Smooth muscle cell (in vitro differentiated cells): ENCODE measurements around the gene BTG2. TPM values are rescaled to one million over a fixed set of nuclear protein-coding genes. Genes with fewer than 3 reads are reported as not detected.

Experiments used
- DNase-seq: peaks from one replicate; lab custom pipeline; 2025; ENCODE audit not compliant: unreplicated experiment; lab: John Stamatoyannopoulos, UW
- H2AFZ ChIP-seq: fragments of 200-600 bp; sonication (generic); 2 replicates; pipeline ENCODE4 v1.6.0; 2016; ENCODE audit warnings: antibody characterized with exemption, low read depth, mild to moderate bottlenecking
- H3F3A ChIP-seq: fragments of 200-600 bp; sonication (generic); 2 replicates; pipeline ENCODE4 v1.6.0; 2017; ENCODE audit warnings: antibody characterized with exemption, low read depth
- H3K27ac ChIP-seq: fragments of 200-600 bp; sonication (generic); 2 replicates; pipeline ENCODE4 v1.5.1; 2016; ENCODE audit warnings: low read depth, mild to moderate bottlenecking
- H3K27me3 ChIP-seq: fragments of 200-600 bp; sonication (generic); 2 replicates; pipeline ENCODE4 v1.6.1; 2016; ENCODE audit warnings: low read depth, mild to moderate bottlenecking
- H3K36me3 ChIP-seq: fragments of 200-600 bp; sonication (generic); 2 replicates; pipeline ENCODE4 v1.5.1; 2016; ENCODE audit warnings: low read depth
- H3K4me1 ChIP-seq: fragments of 200-600 bp; sonication (generic); 2 replicates; pipeline ENCODE4 v1.5.1; 2016; ENCODE audit warnings: low read depth
- H3K4me2 ChIP-seq: fragments of 200-600 bp; sonication (generic); 2 replicates; pipeline ENCODE4 v1.6.0; 2016; ENCODE audit warnings: mild to moderate bottlenecking
- H3K4me3 ChIP-seq: fragments of 200-600 bp; sonication (generic); 2 replicates; pipeline ENCODE4 v1.5.1; 2016; ENCODE audit warnings: mild to moderate bottlenecking
- H3K79me2 ChIP-seq: fragments of 200-600 bp; sonication (generic); 2 replicates; pipeline ENCODE4 v1.6.0; 2016; ENCODE audit warnings: low read depth, mild to moderate bottlenecking
- H3K9ac ChIP-seq: fragments of 200-600 bp; sonication (generic); 2 replicates; pipeline ENCODE4 v1.6.0; 2016; ENCODE audit warnings: low read depth
- H3K9me3 ChIP-seq: fragments of 200-600 bp; sonication (generic); replicated peaks from 2 replicates; pipeline ENCODE4 v1.5.1; 2016; ENCODE audit warnings: low read depth
- H4K20me1 ChIP-seq: fragments of 200-600 bp; sonication (generic); 2 replicates; pipeline ENCODE4 v1.6.0; 2016; ENCODE audit warnings: low read depth
- WGBS: methylation state at CpG from one replicate; pipeline ENCODE4 v1.1.7; 2016; ENCODE audit warnings: low lambda C conversion rate; 5-methylcytosine and 5-hydroxymethylcytosine counted together
- polyA plus RNA-seq: library from polyadenylated mRNA; unstranded; fragments of >200 nt; fragmentation: Nextera tagmentation; extraction: Ambion mirVana; gene quantifications from 2 replicates; pipeline ENCODE4 v1.2.1, GENCODE V29; 2016
- total RNA-seq: library from RNA; depleted of rRNA; stranded (reverse); fragments of >200 nt; gene quantifications from 2 replicates; pipeline ENCODE4 v1.2.3, GENCODE V29; 2014
- TF ChIP-seq, protein P1 (sequence below): fragments of 200-600 bp; sonication (generic); IDR thresholded peaks from 2 replicates; pipeline ENCODE4 v1.5.1; 2017; ENCODE audit warnings: borderline replicate concordance, mild to moderate bottlenecking, antibody characterized with exemption; ENCODE audit not compliant: insufficient read depth, poor library complexity, severe bottlenecking

The BTG2 gene
- total and polyA plus RNA-seq, 2 experiments from 2014 or later = 80.0 to 93.8 TPM

DNA sequence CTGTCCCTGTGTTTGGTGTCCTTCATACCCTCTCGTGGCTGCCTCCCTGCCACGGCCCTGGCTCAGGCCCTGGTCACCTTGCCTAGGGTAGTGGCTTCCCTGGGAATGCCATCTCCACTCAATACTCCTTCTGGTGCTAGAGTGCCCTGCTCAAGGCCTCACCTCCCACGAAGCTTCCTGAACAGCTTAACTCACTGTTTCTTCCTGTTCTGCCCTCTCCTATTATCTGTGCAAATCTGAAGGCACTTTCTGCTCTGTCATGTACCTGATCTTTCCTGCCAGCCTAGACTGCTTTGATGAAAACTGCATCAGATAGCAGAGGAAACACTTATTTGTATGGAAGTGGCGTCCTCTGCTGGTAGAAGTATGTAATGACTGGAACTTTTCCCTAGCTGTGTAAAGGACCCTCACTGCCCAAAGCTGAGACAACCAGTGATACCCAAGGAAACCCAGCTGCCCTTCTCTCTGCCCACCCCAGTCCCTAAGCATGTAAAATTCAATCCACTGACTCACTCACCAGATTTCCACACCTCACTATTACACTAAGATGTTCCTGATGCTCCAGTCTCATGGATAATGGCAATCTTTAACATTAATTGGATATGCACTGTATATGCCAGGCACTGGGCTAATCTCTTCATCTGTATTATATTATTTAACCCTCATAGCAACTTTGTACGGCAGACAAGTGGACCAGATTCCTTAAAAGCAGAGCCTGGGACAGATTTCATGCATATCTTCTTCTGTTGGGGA, 36.2 kb upstream of the BTG2 start:
- Histone ChIP-seq H3K4me1 (peaks cover 9% of the 10 kb centered on the region), H3K27ac (no peak overlapping the region), H2AFZ (no peak overlapping the region), H3K9me3 (no peaks in the 10 kb centered on the region), H3K79me2 (no peaks in the 10 kb centered on the region), H3K36me3 (no peaks in the 10 kb centered on the region), H3K4me2 (no peak overlapping the region), H3K4me3 (no peak overlapping the region), H4K20me1 (no peaks in the 10 kb centered on the region), H3K27me3 (no peaks in the 10 kb centered on the region), H3K9ac (no peak overlapping the region), H3F3A (no peaks in the 10 kb centered on the region)
- TF ChIP-seq, protein P1, sequence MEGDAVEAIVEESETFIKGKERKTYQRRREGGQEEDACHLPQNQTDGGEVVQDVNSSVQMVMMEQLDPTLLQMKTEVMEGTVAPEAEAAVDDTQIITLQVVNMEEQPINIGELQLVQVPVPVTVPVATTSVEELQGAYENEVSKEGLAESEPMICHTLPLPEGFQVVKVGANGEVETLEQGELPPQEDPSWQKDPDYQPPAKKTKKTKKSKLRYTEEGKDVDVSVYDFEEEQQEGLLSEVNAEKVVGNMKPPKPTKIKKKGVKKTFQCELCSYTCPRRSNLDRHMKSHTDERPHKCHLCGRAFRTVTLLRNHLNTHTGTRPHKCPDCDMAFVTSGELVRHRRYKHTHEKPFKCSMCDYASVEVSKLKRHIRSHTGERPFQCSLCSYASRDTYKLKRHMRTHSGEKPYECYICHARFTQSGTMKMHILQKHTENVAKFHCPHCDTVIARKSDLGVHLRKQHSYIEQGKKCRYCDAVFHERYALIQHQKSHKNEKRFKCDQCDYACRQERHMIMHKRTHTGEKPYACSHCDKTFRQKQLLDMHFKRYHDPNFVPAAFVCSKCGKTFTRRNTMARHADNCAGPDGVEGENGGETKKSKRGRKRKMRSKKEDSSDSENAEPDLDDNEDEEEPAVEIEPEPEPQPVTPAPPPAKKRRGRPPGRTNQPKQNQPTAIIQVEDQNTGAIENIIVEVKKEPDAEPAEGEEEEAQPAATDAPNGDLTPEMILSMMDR = peak; percentile 97
- DNase-seq = no peak
- WGBS = 27% methylated on average over 5 of the region's 5 CpGs

DNA sequence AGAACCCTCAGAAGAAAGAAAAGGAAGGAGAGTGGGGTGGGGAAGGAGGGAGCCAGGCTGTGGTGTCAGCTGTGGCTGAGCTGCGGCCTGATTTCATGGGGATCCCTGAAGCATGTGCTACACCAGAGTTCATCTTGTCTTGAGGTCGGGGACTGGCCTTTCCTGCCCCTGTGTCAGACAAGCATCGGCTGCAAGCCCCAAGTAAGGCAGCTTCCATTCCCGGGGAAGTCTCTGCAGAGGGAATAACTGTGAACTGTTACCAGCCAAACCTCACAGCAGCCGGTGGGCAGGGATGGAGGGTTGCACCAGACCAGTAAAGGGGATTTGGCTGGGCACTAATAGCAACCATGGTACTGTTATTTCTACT, 35.7 kb upstream of the BTG2 start:
- no peak overlapping the region for H3K4me2 ChIP-seq
- no peaks in the 10 kb centered on the region for H3K36me3 ChIP-seq
- no peak overlapping the region for H3K9ac ChIP-seq
- no peaks in the 10 kb centered on the region for H3F3A ChIP-seq
- H3K9me3 ChIP-seq = no peaks in the 10 kb centered on the region
- no peak overlapping the region for H3K4me3 ChIP-seq
- H3K27ac ChIP-seq = no peak overlapping the region
- no peaks in the 10 kb centered on the region for H4K20me1 ChIP-seq
- H3K79me2 ChIP-seq = no peaks in the 10 kb centered on the region
- no peaks in the 10 kb centered on the region for H3K27me3 ChIP-seq
- DNase-seq = no peak
- no peak overlapping the region for H2AFZ ChIP-seq
- peaks cover 12% of the 10 kb centered on the region for H3K4me1 ChIP-seq
- TF ChIP-seq, protein P1 = no peak
- WGBS = 79% methylated on average over 5 of the region's 5 CpGs

DNA sequence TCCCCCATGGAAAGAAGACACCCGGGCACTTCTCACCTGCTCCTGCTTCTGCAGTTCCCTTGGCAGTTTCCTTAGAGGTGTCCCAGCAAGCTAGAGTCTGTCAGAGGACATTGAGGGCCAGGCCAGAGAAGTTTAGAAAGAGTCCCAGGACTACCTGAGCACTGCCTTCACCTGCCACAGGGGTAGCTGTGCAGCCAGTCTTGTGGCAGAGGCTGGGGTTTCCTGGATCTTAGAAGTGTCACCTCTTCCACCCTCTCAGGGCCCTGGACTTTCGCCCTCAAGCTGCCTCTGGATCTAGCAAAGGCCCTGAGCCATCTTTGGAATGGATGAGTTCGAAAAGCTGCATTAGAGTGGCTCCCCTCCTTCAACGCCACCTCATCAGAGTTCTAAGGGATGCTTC, 34.9 kb upstream of the BTG2 start:
- TF ChIP-seq, protein P1 = no peak
- H3K79me2 ChIP-seq = no peaks in the 10 kb centered on the region
- no peaks in the 10 kb centered on the region for H3F3A ChIP-seq
- DNase-seq = no peak
- H4K20me1 ChIP-seq = no peaks in the 10 kb centered on the region
- no peak overlapping the region for H3K27ac ChIP-seq
- peak overlapping the region; percentile 59 for H2AFZ ChIP-seq
- no peak overlapping the region for H3K9ac ChIP-seq
- peaks cover 12% of the 10 kb centered on the region for H3K4me1 ChIP-seq
- H3K27me3 ChIP-seq = no peaks in the 10 kb centered on the region
- H3K4me3 ChIP-seq = no peak overlapping the region
- no peaks in the 10 kb centered on the region for H3K9me3 ChIP-seq
- 83% methylated on average over 4 of the region's 4 CpGs for WGBS
- no peaks in the 10 kb centered on the region for H3K36me3 ChIP-seq
- H3K4me2 ChIP-seq = no peak overlapping the region
